Activated B cell treated with CpG ODN at 0.5 μM for 24 hours (primary cell): Measurements from ENCODE around the gene MAML3. TPM values are rescaled to one million over a fixed set of nuclear protein-coding genes. Genes with fewer than 3 reads are reported as not detected.

Source experiments
- ATAC-seq: fragments of 200-7000 bp; cut with Tn5 transposase; one replicate; pipeline ENCODE4 v1.10.0; 2021; ENCODE audit warnings: low read depth, mild to moderate bottlenecking, moderate library complexity
- CTCF ChIA-PET: fragments of 350-600 bp; sonication (Branson Sonifier 250); formaldehyde crosslinking; loops from one replicate; lab custom pipeline; 2021; ENCODE audit warnings: antibody characterized with exemption; lab: Charles Lee
- POLR2A ChIA-PET: fragments of 350-600 bp; sonication (Branson Sonifier 250); formaldehyde crosslinking; loops from one replicate; lab custom pipeline; 2021; ENCODE audit warnings: antibody characterized with exemption; lab: Charles Lee
- DNase-seq: peaks from one replicate; pipeline ENCODE4 v3.0.0; 2022
- H3K27ac Mint-ChIP-seq: one replicate; pipeline ENCODE4 v1.8.0; 2020; ENCODE audit warnings: mixed read lengths
- H3K27me3 Mint-ChIP-seq: one replicate; pipeline ENCODE4 v1.8.0; 2021; ENCODE audit warnings: mixed read lengths
- H3K36me3 Mint-ChIP-seq: one replicate; pipeline ENCODE4 v1.8.0; 2021; ENCODE audit warnings: low read depth, mixed read lengths
- H3K4me1 Mint-ChIP-seq: one replicate; pipeline ENCODE4 v1.8.0; 2021; ENCODE audit warnings: mixed read lengths
- H3K4me3 Mint-ChIP-seq: one replicate; pipeline ENCODE4 v1.8.0; 2020; ENCODE audit warnings: mild to moderate bottlenecking, mixed read lengths
- H3K9me3 Mint-ChIP-seq: one replicate; pipeline ENCODE4 v1.8.0; 2020; ENCODE audit warnings: mixed read lengths
- CTCF ChIP-seq: fragments of 200-600 bp; IDR thresholded peaks from one replicate; pipeline ENCODE4 v1.8.0; 2022; ENCODE audit warnings: antibody characterized with exemption, mild to moderate bottlenecking
- intact Hi-C: fragments of 100-400 bp; cut with micrococcal nuclease; formaldehyde crosslinking; loops from one replicate; pipeline ENCODE4 v1.15.1; 2024
- total RNA-seq: library from RNA; stranded (reverse); gene quantifications from 2 replicates; pipeline ENCODE4 v1.2.3, GENCODE V29; 2022

MAML3 gene
- total RNA-seq, 1 donor from 2014 or later: 2.6 TPM

DNA sequence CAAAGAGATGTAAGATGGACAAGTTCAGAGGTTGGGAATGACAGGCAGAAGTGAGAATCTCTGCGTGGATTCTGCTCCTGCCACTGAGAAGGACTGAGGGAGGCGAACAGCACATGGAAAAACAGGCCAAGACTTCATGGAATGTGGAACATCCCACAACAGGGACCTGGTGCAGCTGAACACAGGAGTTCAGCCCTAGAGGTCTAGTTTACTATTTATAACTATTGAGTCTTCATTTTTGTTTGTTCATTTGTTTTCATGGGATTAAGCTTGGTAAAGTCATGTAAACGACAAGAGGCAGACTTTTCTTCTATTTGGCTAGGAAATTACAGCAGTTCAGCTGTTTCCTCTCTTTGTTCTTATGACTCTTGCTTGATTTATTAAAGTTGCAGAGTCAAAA lies 234.5 kb downstream of the MAML3 start:
- CTCF ChIA-PET: no interaction called here
- H3K27ac Mint-ChIP-seq: no peak overlapping the region
- ATAC-seq: no peak
- intact Hi-C loops: no loop called here
- no peaks in the 10 kb centered on the region for H3K9me3 Mint-ChIP-seq
- no peaks in the 10 kb centered on the region for H3K36me3 Mint-ChIP-seq
- no peak overlapping the region for H3K4me3 Mint-ChIP-seq
- TF ChIP-seq CTCF: no peak
- no peak for DNase-seq
- POLR2A ChIA-PET: no interaction called here
- no peaks in the 10 kb centered on the region for H3K27me3 Mint-ChIP-seq
- H3K4me1 Mint-ChIP-seq: no peaks in the 10 kb centered on the region

DNA sequence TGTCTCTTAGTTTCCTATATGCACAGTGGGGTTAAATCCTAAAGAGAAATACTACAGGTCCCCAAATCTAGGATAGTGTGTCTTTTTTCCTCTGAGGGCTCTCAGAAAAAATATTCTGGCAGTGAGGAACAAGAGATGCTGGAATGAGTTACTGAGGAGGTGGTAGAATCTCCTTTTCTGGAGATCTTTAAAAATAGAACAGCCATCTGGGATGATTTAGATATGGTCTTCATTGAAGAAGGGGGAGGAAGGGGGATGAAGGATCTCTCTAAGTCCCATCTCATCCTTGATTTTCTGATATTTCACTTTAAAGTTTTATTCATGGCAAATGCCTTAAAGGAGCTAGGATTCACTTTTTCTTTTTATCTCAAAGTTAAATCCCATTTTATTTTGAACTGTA lies 235.0 kb downstream of the MAML3 start:
- Mint-ChIP-seq H3K27me3 (no peaks in the 10 kb centered on the region), H3K4me3 (no peak overlapping the region), H3K27ac (no peak overlapping the region), H3K4me1 (no peaks in the 10 kb centered on the region), H3K36me3 (no peaks in the 10 kb centered on the region), H3K9me3 (no peaks in the 10 kb centered on the region)
- no peak for TF ChIP-seq CTCF
- no peak for DNase-seq
- intact Hi-C loops: no loop called here
- no peak for ATAC-seq
- CTCF ChIA-PET: no interaction called here
- POLR2A ChIA-PET: no interaction called here

DNA sequence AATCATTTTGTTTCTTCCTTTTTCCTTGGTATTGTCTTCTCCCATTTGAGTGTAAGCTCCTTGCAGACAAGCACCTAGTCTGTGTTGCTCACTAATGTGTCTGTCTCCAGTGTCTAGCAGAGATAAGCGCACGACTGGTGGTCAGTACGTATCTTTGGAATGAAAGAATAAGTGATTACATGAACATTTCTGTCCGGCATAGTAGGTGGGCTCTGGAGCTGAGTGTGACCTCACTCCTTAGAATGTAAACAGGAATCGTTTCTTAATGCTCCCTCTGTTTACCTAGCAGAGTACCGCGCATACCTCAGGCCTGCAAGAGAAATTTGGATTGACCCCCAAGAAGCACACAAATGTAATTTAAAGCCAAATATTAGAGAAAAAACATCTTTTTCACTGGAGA lies 235.4 kb downstream of the MAML3 start:
- TF ChIP-seq CTCF: no peak
- DNase-seq: no peak
- no peaks in the 10 kb centered on the region for H3K27me3 Mint-ChIP-seq
- H3K4me3 Mint-ChIP-seq: no peak overlapping the region
- no peaks in the 10 kb centered on the region for H3K4me1 Mint-ChIP-seq
- ChIA-PET POLR2A (no interaction called here), CTCF (interaction anchor here (1.2 kb wide), 1 partner anchor 169 kb away, joined by 3 read pairs; no protein-coding TSS in a partner anchor)
- no peaks in the 10 kb centered on the region for H3K9me3 Mint-ChIP-seq
- ATAC-seq: no peak
- intact Hi-C loops: no loop called here
- no peaks in the 10 kb centered on the region for H3K36me3 Mint-ChIP-seq
- no peak overlapping the region for H3K27ac Mint-ChIP-seq

GRCh38 chr4:139917896-139918295 lies 236.1 kb downstream of the MAML3 start:
- H3K27ac Mint-ChIP-seq: no peak overlapping the region
- no peak overlapping the region for H3K4me3 Mint-ChIP-seq
- intact Hi-C loops: no loop called here
- CTCF ChIA-PET: interaction anchor here (1.2 kb wide), 1 partner anchor 168 kb away, joined by 3 read pairs; no protein-coding TSS in a partner anchor
- POLR2A ChIA-PET: no interaction called here
- H3K27me3 Mint-ChIP-seq: no peaks in the 10 kb centered on the region
- no peaks in the 10 kb centered on the region for H3K36me3 Mint-ChIP-seq
- no peak for DNase-seq
- ATAC-seq: no peak
- no peak for TF ChIP-seq CTCF
- H3K9me3 Mint-ChIP-seq: no peaks in the 10 kb centered on the region
- H3K4me1 Mint-ChIP-seq: no peaks in the 10 kb centered on the region

GRCh38 chr4:139916041-139916440 lies 237.9 kb downstream of the MAML3 start:
- Mint-ChIP-seq H3K4me3 (no peak overlapping the region), H3K9me3 (no peaks in the 10 kb centered on the region), H3K4me1 (no peaks in the 10 kb centered on the region), H3K27ac (no peak overlapping the region), H3K27me3 (no peaks in the 10 kb centered on the region), H3K36me3 (no peaks in the 10 kb centered on the region)
- ATAC-seq: no peak
- no peak for TF ChIP-seq CTCF
- no peak for DNase-seq
- intact Hi-C loops: no loop called here
- POLR2A ChIA-PET: no interaction called here
- CTCF ChIA-PET: no interaction called here
